ENCODE measurements around the gene INHA.

Gene INHA

DNA sequence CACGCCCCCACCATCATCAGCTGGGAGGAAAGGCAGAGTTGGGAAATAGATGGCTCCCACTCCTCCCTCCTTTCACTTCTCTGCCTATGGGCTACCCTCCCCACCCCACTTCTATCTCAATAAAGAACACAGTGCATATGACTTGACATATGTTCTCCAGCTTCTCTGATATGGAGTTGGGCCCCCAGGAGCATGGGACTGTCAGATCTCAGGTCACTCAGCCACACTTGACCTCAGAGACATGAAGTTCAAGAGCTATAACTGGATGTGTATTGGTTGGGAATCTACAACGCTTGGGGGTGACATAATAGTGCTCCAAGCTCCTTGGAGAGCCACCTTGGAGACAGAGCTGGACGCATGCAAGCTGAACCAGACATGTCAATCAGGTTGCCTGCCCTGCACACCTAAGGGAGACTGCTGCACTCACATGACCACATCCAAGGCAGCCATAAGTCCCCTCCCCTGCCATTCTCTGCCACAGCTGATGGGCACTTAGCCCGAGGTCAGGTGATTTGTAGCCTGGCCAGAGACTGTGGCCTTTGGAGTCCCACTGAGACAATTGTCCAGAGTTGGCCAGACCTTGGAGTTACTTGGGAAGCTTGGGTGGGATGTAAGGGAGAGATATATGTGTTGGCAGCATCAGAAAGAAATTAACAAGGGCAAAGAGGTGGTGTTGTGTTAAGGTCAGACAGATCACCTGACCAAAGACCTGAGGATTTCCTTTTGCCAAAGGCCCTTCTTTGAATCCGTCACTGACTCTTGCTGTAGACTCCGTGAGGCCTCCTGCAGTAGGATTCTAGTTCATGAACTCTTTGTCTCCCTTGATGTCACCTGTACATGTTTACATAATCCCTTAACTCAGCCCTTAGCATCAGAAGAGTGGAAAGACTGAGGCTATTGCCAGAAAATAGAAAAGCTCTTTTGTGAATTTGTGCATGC, 3.7 kb downstream of the INHA start:
- FAIRE-seq, result no peak

DNA sequence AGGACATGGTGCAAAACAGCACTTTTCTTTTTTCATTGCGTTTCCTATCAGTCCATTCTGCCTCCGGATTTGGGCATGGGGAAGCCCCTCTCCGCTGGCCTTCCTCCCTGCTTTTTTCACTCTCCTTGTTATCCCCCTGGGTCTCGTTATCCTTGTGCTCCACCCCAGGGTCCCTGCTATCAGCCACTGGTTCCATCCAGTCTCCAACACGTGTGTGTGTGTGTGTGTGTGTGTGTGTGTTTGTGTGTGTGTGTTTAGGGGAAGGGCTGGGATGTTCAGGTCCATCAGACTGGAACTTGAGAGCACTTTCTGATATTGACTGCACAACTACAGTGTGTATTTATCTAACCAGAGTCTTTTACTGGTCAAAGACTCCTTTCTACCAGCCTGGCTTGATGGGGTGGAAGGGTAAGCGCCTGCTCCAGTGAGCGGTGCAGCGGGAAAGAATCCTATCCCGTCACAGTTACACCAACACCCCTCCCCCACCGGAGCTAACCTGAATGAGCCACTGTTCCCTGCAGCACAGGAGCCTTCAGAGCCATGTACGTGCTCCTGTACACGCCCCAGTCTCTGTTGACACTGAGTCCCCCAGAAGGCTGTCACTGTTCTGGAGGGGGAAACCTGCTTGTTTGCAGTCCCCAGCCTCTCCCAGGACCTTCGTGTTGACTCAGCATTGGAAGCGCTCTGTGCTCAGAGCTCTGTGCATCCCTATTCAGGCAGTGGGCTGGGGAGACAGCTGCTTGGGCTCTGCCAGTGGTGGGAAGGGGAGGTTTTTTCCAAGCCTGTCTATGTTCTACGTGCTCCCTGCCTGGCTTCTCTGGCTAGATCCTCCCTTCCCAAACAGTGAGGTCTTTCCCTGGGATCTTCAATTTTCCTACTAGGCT, 4.6 kb downstream of the INHA start:
- FAIRE-seq, result no peak

- FAIRE-seq, result no peak
Observed at GRCh38 chr2:219578811-219579613, 6.9 kb downstream of the INHA start.

DNA sequence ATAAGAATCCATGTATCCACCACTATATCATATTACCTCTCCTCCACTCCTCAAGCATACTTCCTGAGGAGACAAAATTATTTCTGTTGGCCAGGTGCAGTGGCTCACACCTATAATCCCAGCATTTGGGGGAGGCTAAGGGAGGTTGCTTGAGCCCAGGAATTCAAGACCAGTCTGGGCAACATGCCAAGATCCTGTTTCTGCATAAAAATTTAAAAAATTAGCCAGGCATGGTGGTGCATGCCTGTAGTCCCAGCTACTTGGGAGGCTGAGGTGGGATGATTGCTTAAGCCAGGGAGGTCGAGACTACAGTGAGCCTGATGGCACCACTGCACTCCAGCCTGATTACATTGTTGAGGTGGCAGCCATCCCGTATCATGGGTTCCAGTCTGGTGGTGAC, 9.2 kb downstream of the INHA start:
- no peak for FAIRE-seq

- no peak for FAIRE-seq
Observed at GRCh38 chr2:219591091-219591490, 19.0 kb downstream of the INHA start.

GRCh38 chr2:219592736-219593135, 20.6 kb downstream of the INHA start:
- FAIRE-seq, result no peak

DNA sequence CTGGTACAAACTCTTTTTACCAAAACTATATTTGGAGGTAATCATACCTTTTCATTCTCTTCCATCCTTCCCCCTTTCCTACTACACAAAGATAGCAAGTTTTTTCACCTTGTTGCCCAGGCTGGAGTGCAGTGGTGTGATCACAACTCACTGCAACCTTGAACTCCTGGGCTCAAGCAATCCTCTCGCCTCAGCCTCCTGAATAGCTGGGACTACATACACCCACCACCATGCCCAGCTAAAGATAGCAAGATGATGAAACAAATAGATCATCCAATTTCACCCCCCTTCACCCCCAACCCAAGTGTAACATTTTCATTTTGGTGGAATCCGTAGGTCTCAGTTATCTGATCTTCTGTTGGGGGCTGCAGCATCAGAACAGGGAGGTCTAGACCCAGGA, 21.0 kb downstream of the INHA start:
- FAIRE-seq, result no peak

DNA sequence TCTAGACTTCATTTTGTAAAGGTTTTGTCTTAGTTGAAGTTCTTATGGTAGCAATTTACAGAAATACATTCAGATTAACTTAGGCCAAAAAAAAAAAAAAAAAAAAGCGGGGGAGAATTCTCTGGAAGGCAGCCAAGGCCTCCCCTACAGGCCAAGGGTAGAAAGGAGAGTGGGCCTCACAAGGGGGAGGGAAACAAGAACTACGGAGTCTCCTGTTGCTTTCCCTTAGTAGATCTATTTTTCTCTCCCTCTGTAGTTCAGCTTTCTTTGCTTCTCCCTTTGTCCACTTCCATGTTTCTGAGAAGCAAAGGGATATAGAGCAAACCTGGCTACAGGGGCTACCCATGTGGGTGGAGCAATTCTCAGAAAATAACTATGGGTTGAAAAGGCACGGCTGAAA, 23.1 kb downstream of the INHA start:
- FAIRE-seq, result no peak

DNA sequence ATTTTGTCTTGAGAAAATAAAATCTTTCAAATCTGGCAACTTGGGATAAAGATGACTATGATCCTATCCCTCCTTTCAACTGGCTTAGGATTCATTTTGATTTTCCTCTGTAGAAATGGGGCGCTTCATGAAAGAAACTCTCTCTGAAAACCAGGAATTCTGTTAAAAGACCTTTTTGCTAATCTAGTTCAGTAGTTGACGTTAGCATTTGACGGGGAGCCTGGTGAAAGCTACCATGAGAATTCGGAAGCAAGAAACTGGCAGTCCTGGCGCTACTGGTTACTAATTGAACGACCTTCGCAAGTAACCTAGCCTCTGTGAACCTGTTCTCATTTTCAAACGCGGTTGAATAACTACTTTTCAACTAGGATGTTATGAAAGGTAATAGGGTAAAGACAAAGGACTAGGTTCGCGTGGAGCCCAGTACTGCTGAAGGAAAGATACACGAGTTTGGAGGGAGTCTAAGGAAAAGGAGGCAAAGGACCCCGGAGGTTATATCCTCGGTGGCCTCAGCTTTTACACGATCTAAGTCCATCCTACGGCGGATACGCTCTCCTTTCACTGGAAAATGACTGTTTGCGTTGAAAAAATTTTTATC, 24.9 kb downstream of the INHA start:
- FAIRE-seq, result no peak

GRCh38 chr2:219597552-219598307, 25.6 kb downstream of the INHA start, which contains the start of gene STK11IP:
TSS of gene STK11IP (plus strand) at chr2:219597857. CDS start at chr2:219598120, 263 bp downstream.
- FAIRE-seq, result no peak

GRCh38 chr2:219598308-219599078, 26.4 kb downstream of the INHA start:
- no peak for FAIRE-seq

GRCh38 chr2:219603771-219604170, 31.7 kb downstream of the INHA start:
- FAIRE-seq, result no peak

- no peak for FAIRE-seq
Observed at GRCh38 chr2:219605607-219605954, 33.5 kb downstream of the INHA start.

- no peak for FAIRE-seq
Observed at GRCh38 chr2:219607931-219608330, 35.8 kb downstream of the INHA start.

DNA sequence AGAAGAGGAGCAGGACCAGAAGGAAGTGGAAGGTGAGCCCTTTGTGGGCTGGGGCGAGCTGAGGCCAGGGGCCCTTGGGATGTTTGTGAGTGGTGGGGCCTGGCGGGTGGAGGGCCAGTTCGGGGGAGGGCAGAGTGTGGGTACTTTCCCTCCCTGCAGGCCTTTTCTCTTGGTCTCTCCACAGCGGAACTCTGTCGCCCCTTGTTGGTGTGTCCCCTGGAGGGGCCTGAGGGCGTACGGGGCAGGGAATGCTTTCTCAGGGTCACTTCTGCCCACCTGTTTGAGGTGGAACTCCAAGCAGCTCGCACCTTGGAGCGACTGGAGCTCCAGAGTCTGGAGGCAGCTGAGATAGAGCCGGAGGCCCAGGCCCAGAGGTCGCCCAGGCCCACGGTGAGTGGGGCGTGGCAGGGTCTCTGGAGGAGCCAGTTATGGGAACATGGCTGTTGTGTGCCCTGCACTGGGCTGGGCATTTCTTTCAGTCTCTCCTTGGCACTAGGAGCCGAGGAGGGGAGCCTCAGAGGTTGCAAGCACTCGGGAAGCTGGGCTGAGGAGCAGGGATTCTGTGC, 36.4 kb downstream of the INHA start:
- FAIRE-seq, result no peak

DNA sequence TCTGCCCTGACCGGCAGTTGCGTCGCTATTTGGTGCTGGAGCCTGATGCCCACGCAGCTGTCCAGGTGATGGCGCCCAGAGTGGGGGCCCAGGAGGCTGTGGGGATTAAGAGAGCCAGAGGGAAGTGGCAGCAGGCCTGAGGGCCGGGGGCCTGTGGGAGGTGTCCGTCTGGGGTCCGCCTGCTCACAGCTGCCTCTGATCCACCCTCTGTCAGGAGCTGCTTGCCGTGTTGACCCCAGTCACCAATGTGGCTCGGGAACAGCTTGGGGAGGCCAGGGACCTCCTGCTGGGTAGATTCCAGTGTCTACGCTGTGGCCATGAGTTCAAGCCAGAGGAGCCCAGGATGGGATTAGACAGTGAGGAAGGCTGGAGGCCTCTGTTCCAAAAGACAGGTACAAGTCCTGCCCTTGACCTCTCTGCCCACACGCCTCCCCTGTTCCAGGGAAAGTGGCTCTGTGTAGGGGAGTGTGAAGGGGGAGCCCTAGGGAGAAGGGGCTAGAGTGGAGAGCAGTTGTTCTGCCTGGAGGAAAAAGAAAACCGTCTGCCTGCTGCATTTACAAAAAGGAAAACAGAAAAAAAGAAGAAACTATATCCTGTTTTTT, 37.1 kb downstream of the INHA start:
- FAIRE-seq, result no peak

- no peak for FAIRE-seq
Observed at GRCh38 chr2:219611306-219611705, 39.2 kb downstream of the INHA start.

GRCh38 chr2:219611866-219612576, 39.9 kb downstream of the INHA start:
- no peak for FAIRE-seq

GRCh38 chr2:219612577-219613286, 40.6 kb downstream of the INHA start:
- FAIRE-seq, result no peak
